HG03558 (cell line): ENCODE results near the gene KCNT1.
"Not testable (repeated sequence)": the region's sequence is repeated elsewhere in the genome, so short reads cannot be mapped to it uniquely, and the experiment has no call there.

Source experiments
- ATAC-seq: cut with Tn5 transposase; IDR thresholded peaks from one replicate; pipeline ENCODE4 v1.9.1; 2021; ENCODE audit warnings: moderate number of reproducible peaks; ENCODE audit not compliant: unreplicated experiment; ENCODE audit errors: extremely low read depth

Gene KCNT1

GRCh38 chr9:135701959-135702721, at the start of gene KCNT1:
KCNT1 (plus strand) TSS chr9:135702185; CDS start chr9:135702259, 74 bp downstream.
- ATAC-seq, result no peak

- ATAC-seq, result no peak
Measured at GRCh38 chr9:135655317-135655716, 46.7 kb upstream of the KCNT1 start.

DNA sequence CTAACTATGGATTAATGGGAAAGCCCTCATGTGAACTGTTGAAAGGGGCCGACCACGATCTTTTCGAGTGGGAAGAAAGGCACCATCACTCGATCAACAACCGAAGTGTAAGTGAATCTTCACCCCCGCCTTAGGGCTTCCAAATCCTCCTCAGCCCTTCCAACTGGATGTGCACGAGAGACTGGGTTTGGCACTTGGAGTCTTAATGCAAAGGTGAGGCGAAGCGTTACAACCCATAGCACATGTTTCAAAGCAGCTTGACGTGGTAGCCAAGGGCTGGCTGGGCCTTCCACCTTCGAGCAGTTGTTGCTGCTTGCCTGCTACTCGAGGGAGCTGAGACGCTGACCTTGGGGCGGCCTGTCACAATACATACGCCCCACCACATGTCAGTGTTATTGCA, 44.6 kb upstream of the KCNT1 start:
- ATAC-seq, result no peak

- no peak for ATAC-seq
Measured at GRCh38 chr9:135659252-135659651, 42.7 kb upstream of the KCNT1 start.

GRCh38 chr9:135660407-135660806, 41.6 kb upstream of the KCNT1 start:
- no peak for ATAC-seq

GRCh38 chr9:135661816-135662560, 40.0 kb upstream of the KCNT1 start:
- ATAC-seq, result no peak

- no peak for ATAC-seq
Measured at GRCh38 chr9:135662758-135663450, 39.1 kb upstream of the KCNT1 start, which contains the start of gene LCN9. LCN9 (plus strand) TSS chr9:135663309; CDS start chr9:135663322, 13 bp downstream.

- ATAC-seq, result no peak
Measured at GRCh38 chr9:135663451-135663770, 38.6 kb upstream of the KCNT1 start.

GRCh38 chr9:135663857-135664256, 38.1 kb upstream of the KCNT1 start:
- ATAC-seq, result no peak

GRCh38 chr9:135664266-135664665, 37.7 kb upstream of the KCNT1 start:
- no peak for ATAC-seq

DNA sequence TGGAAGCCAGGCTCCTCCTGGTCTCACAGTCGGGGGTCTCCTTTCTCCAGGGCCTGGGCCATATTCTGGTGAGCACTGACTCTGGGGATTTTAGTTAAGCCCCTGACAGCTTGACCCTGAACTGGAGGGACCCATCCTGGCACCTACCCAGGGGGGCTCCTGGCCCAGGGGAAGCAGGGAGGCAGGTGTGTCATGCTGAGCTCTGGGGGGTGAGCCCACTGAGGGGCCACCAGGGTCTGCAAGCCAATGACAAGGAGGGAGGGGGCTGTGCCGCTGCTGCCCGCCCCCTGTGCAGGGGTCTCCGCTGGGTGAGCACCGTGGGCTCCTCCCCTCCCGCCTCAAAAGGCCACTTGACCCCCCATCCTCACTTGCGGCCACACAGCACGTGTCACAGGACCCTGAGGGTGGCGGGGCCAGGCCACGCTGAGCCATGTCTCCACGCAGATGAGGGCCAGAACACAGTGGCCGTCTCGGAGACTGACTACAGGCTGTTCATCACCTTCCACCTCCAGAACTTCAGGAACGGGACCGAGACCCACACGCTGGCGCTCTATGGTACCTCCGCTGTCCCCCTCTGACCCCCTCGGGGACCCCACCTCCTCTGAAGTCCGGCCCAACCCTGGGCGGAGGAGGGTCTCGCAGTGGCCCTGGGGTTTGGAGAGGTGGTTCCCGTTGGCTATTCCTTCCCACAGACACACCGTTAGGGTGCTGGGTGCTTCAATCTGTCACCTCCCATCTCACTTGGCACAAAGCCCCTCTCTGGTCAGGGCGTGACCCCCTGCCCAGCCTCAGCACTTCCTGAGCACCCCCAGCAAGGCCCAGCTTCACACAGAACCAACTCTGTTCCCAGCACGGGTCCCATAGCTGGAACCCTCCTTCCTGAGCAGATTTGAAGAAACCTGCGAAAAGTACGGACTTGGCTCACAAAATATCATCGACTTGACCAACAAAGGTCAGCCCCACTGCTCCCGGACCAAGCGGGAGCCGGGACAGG, 36.9 kb upstream of the KCNT1 start:
- ATAC-seq, result no peak

DNA sequence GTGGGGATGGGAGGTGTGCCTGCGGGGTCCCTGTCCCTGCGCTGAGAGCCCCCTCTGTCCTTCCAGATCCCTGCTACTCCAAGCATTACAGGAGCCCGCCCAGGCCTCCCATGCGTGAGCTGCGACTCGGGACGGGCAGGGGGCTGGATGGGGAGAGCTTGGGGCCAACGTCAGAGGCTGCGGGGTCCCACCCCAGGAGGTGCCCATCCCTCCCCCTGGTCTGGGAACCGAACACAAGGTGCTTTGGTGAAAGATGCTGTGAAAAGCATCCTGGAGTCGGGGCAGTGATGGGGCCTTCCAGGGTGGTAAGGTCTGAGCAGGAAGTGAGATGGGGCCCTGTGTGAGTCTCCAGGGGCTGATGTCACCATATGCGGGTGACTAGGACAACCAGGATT, 36.2 kb upstream of the KCNT1 start:
- no peak for ATAC-seq

DNA sequence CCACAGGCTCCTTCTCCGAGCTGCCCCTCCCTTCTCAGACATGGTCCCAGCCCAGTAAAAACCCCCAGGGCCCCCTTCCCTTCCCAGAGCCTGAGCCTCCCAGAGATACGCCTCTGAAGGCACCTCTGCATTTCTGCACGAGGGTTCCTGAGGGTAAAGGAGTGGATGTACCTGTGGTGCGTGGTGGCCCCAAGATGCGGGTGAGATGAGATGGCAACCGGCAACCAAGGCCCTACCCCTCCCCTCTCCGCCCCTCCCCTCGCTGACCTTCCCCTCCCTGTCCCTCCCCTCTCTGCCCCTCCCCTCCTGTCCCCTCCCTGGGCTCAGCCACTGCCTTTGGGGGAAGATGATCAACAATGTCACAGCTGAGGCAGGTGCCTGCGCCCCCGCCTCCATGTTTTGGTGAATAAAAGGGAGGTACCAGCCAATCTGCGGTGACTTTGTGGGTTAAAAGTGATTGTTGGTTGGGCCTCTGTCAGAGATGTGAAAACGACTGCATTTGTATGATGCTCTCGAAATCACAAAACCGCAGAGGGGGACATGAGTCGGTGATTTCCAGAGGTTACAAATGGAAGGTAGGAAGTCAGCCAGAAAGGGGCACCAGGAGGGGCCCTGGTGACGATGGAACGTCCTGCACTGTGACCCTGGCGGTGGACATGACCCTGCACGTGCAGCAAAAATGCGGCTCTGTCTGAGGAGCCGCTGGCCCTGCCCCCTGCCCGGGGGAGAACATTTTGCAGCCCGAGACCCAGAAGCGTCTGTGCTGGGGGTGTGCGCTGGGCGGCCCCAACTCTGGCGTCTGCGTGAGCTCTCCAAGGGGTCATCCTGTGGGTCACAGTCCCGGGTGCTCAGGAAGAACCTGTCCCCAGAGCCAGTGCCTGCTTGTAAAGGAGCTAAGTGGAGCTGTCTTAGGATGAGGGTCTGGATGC, 35.2 kb upstream of the KCNT1 start:
- ATAC-seq, result no peak

- ATAC-seq, result no peak
Measured at GRCh38 chr9:135667463-135668001, 34.5 kb upstream of the KCNT1 start.

GRCh38 chr9:135669018-135669417, 33.0 kb upstream of the KCNT1 start:
- not testable (repeated sequence) for ATAC-seq

- ATAC-seq, result no peak
Measured at GRCh38 chr9:135669616-135670285, 32.2 kb upstream of the KCNT1 start.

DNA sequence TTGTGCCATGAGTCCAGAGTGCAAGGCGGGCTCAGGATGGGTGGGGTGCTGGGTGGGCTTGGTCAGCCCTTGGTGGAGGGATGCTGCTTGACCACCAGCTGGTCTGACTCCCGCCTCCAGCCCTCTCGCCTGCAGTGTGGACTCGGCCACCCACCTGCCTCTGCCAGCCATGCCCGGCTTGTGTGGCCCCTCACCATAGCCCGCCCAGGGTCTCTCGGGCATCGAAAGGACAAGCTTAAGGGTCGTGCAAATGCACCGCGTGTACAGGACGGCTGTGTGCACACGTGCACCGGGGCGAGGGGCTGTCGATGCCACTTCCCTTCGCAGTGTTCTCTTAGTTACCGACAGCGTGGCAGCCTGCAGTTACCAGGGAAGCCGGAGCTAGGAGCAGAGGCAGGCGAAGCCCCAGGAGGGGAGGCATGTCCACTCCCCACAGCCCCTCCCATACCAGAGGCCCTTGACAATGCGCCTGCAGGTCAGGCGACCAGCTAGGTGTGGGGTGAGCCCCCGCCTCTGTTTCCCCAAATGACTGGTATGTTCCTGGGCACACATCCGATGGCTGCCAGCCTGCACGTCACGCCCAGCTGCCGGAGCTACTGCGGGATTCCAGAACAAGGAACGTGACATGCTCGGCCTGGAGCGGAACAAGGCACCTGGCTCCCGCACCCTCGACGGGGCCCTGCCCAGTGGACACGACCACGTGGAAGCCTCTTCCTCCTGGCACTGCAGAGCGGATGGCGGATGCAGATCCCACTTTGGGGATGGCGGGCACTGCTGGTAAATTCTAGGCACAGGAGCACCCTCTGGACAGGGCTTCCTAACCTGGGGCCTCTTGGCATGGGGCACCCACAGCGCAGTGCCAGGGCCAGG, 31.0 kb upstream of the KCNT1 start:
- ATAC-seq, result no peak
